ENCODE measurements around the gene ENO1. TPM values are rescaled to one million over a fixed set of nuclear protein-coding genes. Genes with fewer than 3 reads are reported as not detected.

The ENO1 gene
- total RNA-seq (2022; extraction: Qiagen RNA extraction), result 2,855 to 3,044 TPM (median 2,952 TPM) in 5 replicates

GRCh38 chr1:8878448-8878697, at the start of gene ENO1:
TSS of gene ENO1 (minus strand) at chr1:8878686. CDS start at chr1:8874908, 3,778 bp downstream.

DNA sequence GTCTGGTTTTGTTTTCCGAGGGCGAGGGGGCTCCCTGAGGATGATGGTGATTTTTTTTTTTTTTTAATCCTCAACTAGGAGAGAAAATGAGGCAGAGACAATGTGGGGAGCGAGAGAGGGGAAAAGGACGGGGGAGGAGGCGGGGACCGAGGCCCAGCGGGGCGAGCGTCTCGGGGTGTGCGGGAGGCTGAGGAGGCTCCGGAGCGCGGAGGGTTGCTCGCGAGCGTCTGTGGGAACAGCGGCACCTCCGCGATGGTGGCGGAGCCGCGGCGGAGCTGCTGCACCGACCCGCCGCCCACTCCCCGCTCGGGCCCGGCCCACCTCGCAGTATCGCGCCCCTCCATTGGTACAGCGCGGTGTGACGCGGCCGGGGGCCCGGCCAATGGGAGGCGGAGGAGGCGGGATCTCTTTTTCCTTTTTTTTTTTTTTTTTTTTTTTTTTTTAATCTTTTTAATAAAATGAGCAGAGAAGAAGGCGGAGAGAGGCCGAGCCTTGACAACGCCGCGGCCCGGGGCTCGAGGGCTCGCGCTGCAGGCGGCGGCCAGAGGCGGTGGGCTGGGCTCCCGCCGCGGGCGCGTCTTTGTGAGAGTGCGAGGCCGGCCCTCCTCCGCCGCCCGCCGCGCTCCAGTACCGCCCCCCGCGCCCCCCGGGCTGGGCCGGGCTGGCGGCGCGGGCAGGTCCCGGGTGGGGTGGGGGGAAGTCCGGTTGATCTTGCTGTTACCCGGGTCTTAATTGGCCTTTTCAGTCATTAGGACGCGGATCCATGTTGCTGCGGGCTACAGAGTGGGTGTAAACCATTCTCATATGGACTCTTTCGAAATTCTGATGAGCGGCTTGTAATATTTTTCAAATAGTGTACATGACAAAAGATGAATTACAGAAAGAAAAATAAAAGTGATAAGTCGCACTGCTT, 60.8 kb downstream of the ENO1 start, which contains the start of gene RERE:
Gene RERE (minus strand): TSS at position 229 of the 913 bp plus-strand sequence.

Other genes with a start within 250 kb of the ENO1 start
- gene RERE, start 61.0 kb downstream of the ENO1 start, total RNA-seq (2022; extraction: Qiagen RNA extraction), result 24.9 to 36.8 TPM (median 30.5 TPM) in 5 replicates
- not detected in 5 replicates for gene CA6, start 67.2 kb upstream of the ENO1 start, total RNA-seq (2022; extraction: Qiagen RNA extraction)
- gene SLC2A7, start 147.7 kb upstream of the ENO1 start, total RNA-seq (2022; extraction: Qiagen RNA extraction), result 0.09 to 0.12 TPM in 2 of 5 replicates, not detected in the others
- gene SLC2A5, start 190.9 kb upstream of the ENO1 start, total RNA-seq (2022; extraction: Qiagen RNA extraction), result 0.35 to 1.1 TPM (median 0.52 TPM) in 5 replicates

Data from A549 treated with dexamethasone at 1 μM for 4 hours (cell line).